A673 (cell line): ENCODE results near the gene SANBR. TPM values are rescaled to one million over a fixed set of nuclear protein-coding genes. Genes with fewer than 3 reads are reported as not detected.
A peak's percentile ranks its signal among the peaks of the same experiment; 100 is the strongest.

Source experiments
- BruUV-seq: library from RNA; stranded (reverse); fragments of 400-500 nt; replicated peaks from 2 replicates; lab custom pipeline; 2021; lab: Mats Ljungman, UMichigan
- CTCF ChIA-PET: fragments of 300-600 bp; sonication (Branson Sonifier 250); formaldehyde crosslinking; loops from one replicate; lab custom pipeline; 2022; ENCODE audit warnings: antibody characterized with exemption; lab: Charles Lee
- POLR2A ChIA-PET: fragments of 300-600 bp; sonication (Branson Sonifier 250); formaldehyde crosslinking; loops from one replicate; lab custom pipeline; 2022; ENCODE audit warnings: antibody characterized with exemption; ENCODE audit not compliant: low non-redundant PET; lab: Charles Lee
- DNase-seq: peaks from one replicate; pipeline ENCODE4 v3.0.0-alpha.2; 2015; ENCODE audit warnings: low spot score
- H3K27ac ChIP-seq: fragments of 200-600 bp; sonication (generic); 2 replicates; pipeline ENCODE4 v1.5.1; 2016; ENCODE audit warnings: mixed run types, low read depth, mild to moderate bottlenecking, mixed read lengths, antibody characterized with exemption, low read length; ENCODE audit not compliant: poor library complexity, severe bottlenecking
- H3K27me3 ChIP-seq: fragments of 200-600 bp; sonication (generic); replicated peaks from 2 replicates; pipeline ENCODE4 v1.6.1; 2017; ENCODE audit warnings: mixed run types, low read depth, mild to moderate bottlenecking, mixed read lengths, antibody characterized with exemption, low read length; ENCODE audit not compliant: insufficient read depth, poor library complexity
- H3K36me3 ChIP-seq: fragments of 200-600 bp; sonication (generic); 2 replicates; pipeline ENCODE4 v1.6.1; 2016; ENCODE audit warnings: mixed run types, mild to moderate bottlenecking, mixed read lengths, antibody characterized with exemption, low read length; ENCODE audit not compliant: insufficient read depth, poor library complexity, severe bottlenecking
- H3K4me1 ChIP-seq: fragments of 200-600 bp; sonication (generic); 2 replicates; pipeline ENCODE4 v1.6.1; 2017; ENCODE audit warnings: mixed run types, mild to moderate bottlenecking, mixed read lengths, antibody characterized with exemption, low read length; ENCODE audit not compliant: insufficient read depth, poor library complexity, severe bottlenecking
- H3K4me3 ChIP-seq: fragments of 200-600 bp; sonication (generic); 2 replicates; pipeline ENCODE4 v1.5.1; 2016; ENCODE audit warnings: low read depth, mixed run types, mild to moderate bottlenecking, mixed read lengths, low read length; ENCODE audit not compliant: poor library complexity, severe bottlenecking
- H3K9me3 ChIP-seq: fragments of 200-600 bp; sonication (generic); 2 replicates; pipeline ENCODE4 v1.6.1; 2016; ENCODE audit warnings: mixed run types, low read depth, mild to moderate bottlenecking, mixed read lengths, antibody characterized with exemption, low read length; ENCODE audit not compliant: poor library complexity, severe bottlenecking
- CTCF ChIP-seq: fragments of 300-800, 200-600 bp; sonication (generic); conservative IDR thresholded peaks from 2 replicates; pipeline ENCODE4 v1.5.1; 2017; ENCODE audit warnings: low read depth, mild to moderate bottlenecking, antibody characterized with exemption, low read length, moderate library complexity, mixed read lengths
- EZH2 ChIP-seq: fragments of 200-600 bp; sonication (generic); IDR thresholded peaks from 2 replicates; pipeline ENCODE4 v1.6.1; 2017; ENCODE audit warnings: borderline replicate concordance, low read depth, mild to moderate bottlenecking, mixed read lengths, antibody characterized with exemption, low read length; ENCODE audit not compliant: poor library complexity, severe bottlenecking
- intact Hi-C: fragments of 100-400 bp; cut with micrococcal nuclease; formaldehyde crosslinking; loops from one replicate; pipeline ENCODE4 v1.10.0; 2022; ENCODE audit not compliant: unreplicated experiment
- total RNA-seq: library from RNA; stranded (reverse); gene quantifications from 2 replicates; pipeline ENCODE4 v1.2.3, GENCODE V29; 2021

The SANBR gene
- total RNA-seq, 1 experiment from 2014 or later: 12.1 TPM

- Histone ChIP-seq H3K4me3 (no peak overlapping the region), H3K4me1 (peaks cover 16% of the 10 kb centered on the region), H3K27me3 (no peaks in the 10 kb centered on the region), H3K9me3 (no peaks in the 10 kb centered on the region), H3K27ac (no peak overlapping the region), H3K36me3 (peaks cover 27% of the 10 kb centered on the region)
- DNase-seq: peak; percentile 48
- ChIA-PET POLR2A (no interaction called here), CTCF (no interaction called here)
- TF ChIP-seq EZH2: no peak
- no peak for TF ChIP-seq CTCF
- no TSS peak for BruUV-seq
- intact Hi-C loops: no loop called here
Observed at GRCh38 chr2:61044636-61045035, 21.0 kb upstream of the SANBR start.

GRCh38 chr2:61045226-61045625 lies 20.4 kb upstream of the SANBR start:
- no peaks in the 10 kb centered on the region for H3K9me3 ChIP-seq
- peaks cover 16% of the 10 kb centered on the region for H3K4me1 ChIP-seq
- ChIA-PET CTCF (no interaction called here), POLR2A (no interaction called here)
- H3K27ac ChIP-seq: peak overlapping the region; percentile 8
- peak; percentile 11 for DNase-seq
- no peak for TF ChIP-seq EZH2
- no peak for TF ChIP-seq CTCF
- BruUV-seq: no TSS peak
- intact Hi-C loops: no loop called here
- H3K4me3 ChIP-seq: no peak overlapping the region
- H3K27me3 ChIP-seq: no peaks in the 10 kb centered on the region
- peaks cover 27% of the 10 kb centered on the region for H3K36me3 ChIP-seq

- H3K36me3 ChIP-seq: peaks cover 30% of the 10 kb centered on the region
- H3K4me1 ChIP-seq: peaks cover 16% of the 10 kb centered on the region
- no peaks in the 10 kb centered on the region for H3K27me3 ChIP-seq
- ChIA-PET POLR2A (no interaction called here), CTCF (no interaction called here)
- no peak for TF ChIP-seq EZH2
- H3K27ac ChIP-seq: peak overlapping the region; percentile 8
- intact Hi-C loops: no loop called here
- peak; percentile 4 for DNase-seq
- H3K4me3 ChIP-seq: no peak overlapping the region
- no peaks in the 10 kb centered on the region for H3K9me3 ChIP-seq
- no TSS peak for BruUV-seq
Observed at GRCh38 chr2:61045999-61046398, 19.7 kb upstream of the SANBR start.

- BruUV-seq: no TSS peak
- H3K27ac ChIP-seq: no peak overlapping the region
- ChIA-PET CTCF (no interaction called here), POLR2A (no interaction called here)
- no peak overlapping the region for H3K4me3 ChIP-seq
- H3K4me1 ChIP-seq: no peaks in the 10 kb centered on the region
- intact Hi-C loops: no loop called here
- peaks cover 4% of the 10 kb centered on the region for H3K36me3 ChIP-seq
- TF ChIP-seq CTCF (no peak), EZH2 (no peak)
- H3K9me3 ChIP-seq: no peaks in the 10 kb centered on the region
- DNase-seq: no peak
- H3K27me3 ChIP-seq: no peaks in the 10 kb centered on the region
Observed at GRCh38 chr2:61055557-61055956, 10.1 kb upstream of the SANBR start.
